ENCODE measurements around the gene TMC7. TPM values are rescaled to one million over a fixed set of nuclear protein-coding genes. Genes with fewer than 3 reads are reported as not detected.
"Not testable (repeated sequence)": the region's sequence is repeated elsewhere in the genome, so short reads cannot be mapped to it uniquely, and the experiment has no call there.

TMC7 gene
- total and polyA plus RNA-seq, 8 donors = 3.0 to 9.7 (median 3.8) TPM

- DNase-seq (no peak), ATAC-seq (no peak)
- peaks cover 0 to 6% of the 10 kb centered on the region in 2 donors for H3K4me1 ChIP-seq
- intact Hi-C loops (cut with DNase I) = no loop called here
- H3K36me3 ChIP-seq = no peaks in the 10 kb centered on the region
- H3K27me3 ChIP-seq = peaks cover 0 to 43% of the 10 kb centered on the region in 2 donors
- TF ChIP-seq, protein P1, sequence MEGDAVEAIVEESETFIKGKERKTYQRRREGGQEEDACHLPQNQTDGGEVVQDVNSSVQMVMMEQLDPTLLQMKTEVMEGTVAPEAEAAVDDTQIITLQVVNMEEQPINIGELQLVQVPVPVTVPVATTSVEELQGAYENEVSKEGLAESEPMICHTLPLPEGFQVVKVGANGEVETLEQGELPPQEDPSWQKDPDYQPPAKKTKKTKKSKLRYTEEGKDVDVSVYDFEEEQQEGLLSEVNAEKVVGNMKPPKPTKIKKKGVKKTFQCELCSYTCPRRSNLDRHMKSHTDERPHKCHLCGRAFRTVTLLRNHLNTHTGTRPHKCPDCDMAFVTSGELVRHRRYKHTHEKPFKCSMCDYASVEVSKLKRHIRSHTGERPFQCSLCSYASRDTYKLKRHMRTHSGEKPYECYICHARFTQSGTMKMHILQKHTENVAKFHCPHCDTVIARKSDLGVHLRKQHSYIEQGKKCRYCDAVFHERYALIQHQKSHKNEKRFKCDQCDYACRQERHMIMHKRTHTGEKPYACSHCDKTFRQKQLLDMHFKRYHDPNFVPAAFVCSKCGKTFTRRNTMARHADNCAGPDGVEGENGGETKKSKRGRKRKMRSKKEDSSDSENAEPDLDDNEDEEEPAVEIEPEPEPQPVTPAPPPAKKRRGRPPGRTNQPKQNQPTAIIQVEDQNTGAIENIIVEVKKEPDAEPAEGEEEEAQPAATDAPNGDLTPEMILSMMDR (IDR thresholded peaks at IDR 0.05) = no peak
- no peak overlapping the region for H3K27ac ChIP-seq
- no peak overlapping the region for H3K4me3 ChIP-seq
- no peaks in the 10 kb centered on the region for H3K9me3 ChIP-seq
These were observed 3.8 kb upstream of the TMC7 start for GRCh38 chr16:18979936-18980335.

- Histone ChIP-seq H3K9me3 (no peaks in the 10 kb centered on the region), H3K27me3 (peaks cover 0 to 30% of the 10 kb centered on the region in 2 donors), H3K27ac (peak overlapping the region; percentile 65 to 76), H3K4me1 (peaks cover 0 to 6% of the 10 kb centered on the region in 2 donors), H3K4me3 (peak overlapping the region; percentile 50 to 58), H3K36me3 (no peaks in the 10 kb centered on the region)
- TF ChIP-seq, protein P1 (IDR thresholded peaks at IDR 0.05) = no peak
- intact Hi-C loops (cut with DNase I) = no loop called here
- peak; percentile 11 for ATAC-seq
- DNase-seq = no peak
These were observed 786 bp downstream of the TMC7 start for GRCh38 chr16:18984435-18985005.

DNA sequence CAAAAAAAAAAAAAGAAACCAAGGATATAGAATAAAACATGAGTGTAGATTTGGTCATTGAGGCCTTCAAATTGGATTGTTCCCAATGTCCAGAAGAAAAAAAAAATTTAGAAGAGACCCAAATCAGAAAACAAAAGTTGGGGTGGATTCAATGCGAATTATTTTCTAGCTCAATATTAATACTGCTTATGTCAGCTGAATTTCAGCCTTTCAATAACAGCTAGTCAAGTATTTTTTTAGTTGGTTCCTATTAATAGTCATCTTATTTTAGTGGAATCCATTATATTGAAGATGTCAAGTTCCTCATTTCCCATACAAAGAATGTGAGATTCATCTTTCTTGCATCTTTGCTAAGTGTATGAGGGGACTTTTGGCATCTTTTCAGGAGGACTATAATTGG is 1.5 kb downstream of the TMC7 start:
- H3K4me1 ChIP-seq; ATAC-seq; DNase-seq; H3K9me3 ChIP-seq; H3K4me3 ChIP-seq; H3K27ac ChIP-seq; intact Hi-C loops (cut with DNase I); H3K36me3 ChIP-seq: not testable (repeated sequence)
- peaks cover 0 to 30% of the 10 kb centered on the region in 2 donors for H3K27me3 ChIP-seq

DNA sequence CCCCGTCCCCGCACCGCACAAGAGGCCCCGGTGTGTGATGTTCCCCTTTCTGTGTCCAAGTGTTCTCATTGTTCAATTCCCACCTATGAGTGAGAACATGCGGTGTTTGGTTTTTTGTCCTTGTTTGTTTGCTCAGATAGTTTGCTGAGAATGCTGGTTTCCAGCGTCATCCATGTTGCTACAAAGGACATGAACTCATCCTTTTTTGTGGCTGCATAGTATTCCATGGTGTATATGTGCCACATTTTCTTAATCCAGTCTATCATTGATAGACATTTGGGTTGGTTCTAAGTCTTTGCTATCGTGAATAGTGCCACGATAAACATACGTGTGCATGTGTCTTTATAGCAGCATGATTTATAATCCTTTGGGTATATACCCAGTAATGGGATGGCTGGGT is 8.0 kb downstream of the TMC7 start:
- H3K9me3 ChIP-seq; ATAC-seq; H3K4me1 ChIP-seq; H3K4me3 ChIP-seq; intact Hi-C loops (cut with DNase I); H3K27me3 ChIP-seq; H3K27ac ChIP-seq; DNase-seq; H3K36me3 ChIP-seq: not testable (repeated sequence)

GRCh38 chr16:18993531-18993930 is 9.8 kb downstream of the TMC7 start:
- H3K27me3 ChIP-seq; H3K4me1 ChIP-seq; H3K36me3 ChIP-seq; H3K27ac ChIP-seq; H3K9me3 ChIP-seq; intact Hi-C loops (cut with DNase I); ATAC-seq; H3K4me3 ChIP-seq; DNase-seq: not testable (repeated sequence)

DNA sequence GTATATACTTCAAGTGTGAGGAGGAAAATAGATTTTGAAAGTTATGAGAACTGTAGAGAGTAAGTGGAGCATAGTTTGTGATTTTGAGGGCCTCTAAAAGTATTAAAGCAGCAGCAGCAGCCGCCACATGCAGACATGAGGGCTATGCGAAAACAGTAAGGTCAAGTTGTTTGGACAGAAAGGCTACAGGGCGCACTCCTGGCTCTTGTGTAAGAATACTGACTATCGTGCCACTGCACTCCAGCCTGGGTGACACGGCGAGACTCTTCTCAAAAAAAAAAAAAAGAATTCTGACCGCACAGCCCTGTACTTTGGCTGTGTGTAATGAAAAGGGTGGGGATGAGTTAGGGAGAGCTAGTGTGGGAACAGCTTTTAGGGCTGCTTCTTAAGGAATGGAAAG is 10.4 kb downstream of the TMC7 start:
- peak overlapping the region; percentile 53 to 72 for H3K27ac ChIP-seq
- H3K27me3 ChIP-seq; H3K4me1 ChIP-seq; H3K4me3 ChIP-seq; H3K9me3 ChIP-seq; H3K36me3 ChIP-seq; intact Hi-C loops (cut with DNase I): not testable (repeated sequence)
- DNase-seq (peak in 1 of 4 donors; percentile 55), ATAC-seq (peak; percentile 69)

DNA sequence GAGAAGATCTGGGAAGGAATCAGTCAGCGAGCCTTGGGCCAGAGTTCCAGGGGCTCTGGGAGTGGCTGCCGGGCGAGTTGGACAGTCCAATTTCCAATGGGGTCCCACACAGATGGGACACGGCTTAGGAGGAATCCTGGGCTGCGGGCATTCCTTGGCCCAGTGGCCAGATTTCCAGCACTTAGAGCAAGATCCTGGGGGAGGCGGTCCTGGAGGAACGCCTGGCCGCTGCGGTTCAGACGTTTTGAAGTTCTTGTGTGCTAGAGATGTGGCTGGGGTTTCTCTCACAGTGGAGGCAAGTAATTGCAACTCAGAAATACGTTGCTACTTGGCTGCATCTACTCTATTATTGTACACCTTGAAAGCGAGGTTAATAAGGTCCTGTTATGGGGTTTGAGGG is 11.7 kb downstream of the TMC7 start:
- H3K4me3 ChIP-seq; H3K36me3 ChIP-seq; H3K4me1 ChIP-seq; DNase-seq; H3K9me3 ChIP-seq; ATAC-seq; H3K27me3 ChIP-seq; intact Hi-C loops (cut with DNase I): not testable (repeated sequence)
- H3K27ac ChIP-seq = peak overlapping the region; percentile 53 to 72

DNA sequence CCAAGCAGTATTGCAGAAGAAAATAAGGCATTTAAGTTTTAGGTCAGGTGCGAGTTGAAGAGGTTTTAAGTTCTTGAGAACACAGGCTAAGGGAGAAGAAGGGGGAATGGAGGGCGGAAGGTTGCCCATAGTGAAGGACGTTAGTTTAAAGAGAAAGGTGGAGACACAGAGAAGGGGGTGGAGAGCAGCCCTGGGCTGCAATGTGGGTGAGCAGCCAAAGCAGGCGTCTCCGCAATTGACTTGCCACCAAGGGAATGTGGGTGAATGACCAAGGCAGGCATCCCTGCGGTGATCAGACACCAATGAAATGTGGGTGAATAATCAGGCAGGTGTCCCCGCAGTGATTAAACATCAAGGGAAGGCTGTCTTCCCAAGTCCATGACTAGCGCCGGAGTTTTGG is 12.8 kb downstream of the TMC7 start:
- intact Hi-C loops (cut with DNase I); H3K9me3 ChIP-seq; H3K4me1 ChIP-seq; H3K36me3 ChIP-seq; H3K4me3 ChIP-seq; H3K27me3 ChIP-seq: not testable (repeated sequence)
- ATAC-seq (peak; percentile 33), DNase-seq (peak in 2 of 4 donors; percentile 17 to 59)
- peak overlapping the region; percentile 53 to 72 for H3K27ac ChIP-seq

DNA sequence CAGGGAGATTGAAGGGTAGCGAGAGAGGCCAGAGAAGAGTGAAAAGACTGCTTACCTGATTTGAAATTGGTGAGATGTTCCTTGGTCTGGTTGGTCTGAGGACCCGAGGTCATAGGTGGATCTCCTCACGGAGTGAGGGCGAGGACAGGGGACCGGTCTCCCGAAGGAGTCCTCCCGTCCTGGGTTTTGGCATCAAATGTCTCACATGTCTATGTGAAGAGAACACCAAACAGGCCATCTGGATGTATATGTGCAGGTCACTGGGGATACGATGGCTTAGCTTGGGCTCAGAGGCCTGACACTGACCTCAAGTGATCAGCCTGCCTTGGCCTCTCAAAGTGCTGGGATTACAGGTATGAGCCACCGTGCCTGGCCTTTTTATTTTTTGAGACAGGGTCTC is 13.3 kb downstream of the TMC7 start:
- DNase-seq; H3K36me3 ChIP-seq; H3K27me3 ChIP-seq; ATAC-seq; H3K9me3 ChIP-seq; H3K4me1 ChIP-seq; intact Hi-C loops (cut with DNase I); H3K4me3 ChIP-seq: not testable (repeated sequence)
- H3K27ac ChIP-seq = peak overlapping the region; percentile 43 to 72

All from left lung (tissue), 10 donors.